A673 (cell line): ENCODE data around the gene FAM184B.

Experiments
- CTCF ChIP-seq: fragments of 300-800, 200-600 bp; sonication (generic); conservative IDR thresholded peaks from 2 replicates; pipeline ENCODE4 v1.5.1; 2017; ENCODE audit warnings: low read depth, mild to moderate bottlenecking, antibody characterized with exemption, low read length, moderate library complexity, mixed read lengths
- EZH2 ChIP-seq: fragments of 200-600 bp; sonication (generic); IDR thresholded peaks from 2 replicates; pipeline ENCODE4 v1.6.1; 2017; ENCODE audit warnings: borderline replicate concordance, low read depth, mild to moderate bottlenecking, mixed read lengths, antibody characterized with exemption, low read length; ENCODE audit not compliant: poor library complexity, severe bottlenecking

- TF ChIP-seq CTCF (no peak), EZH2 (no peak)
These were observed 124.3 kb downstream of the FAM184B start for GRCh38 chr4:17657090-17657489.
